GM12878 (cell line): ENCODE data around the gene RFXANK. TPM values are rescaled to one million over a fixed set of nuclear protein-coding genes. Genes with fewer than 3 reads are reported as not detected.

Experiments
- ATAC-seq: fragments of 200-7000 bp; cut with Tn5 transposase; 3 replicates; pipeline ENCODE4 v1.9.1; 2020; ENCODE audit warnings: mild to moderate bottlenecking, moderate library complexity
- BruUV-seq: library from RNA; stranded (reverse); fragments of 400-500 nt; replicated peaks from 2 replicates; lab custom pipeline; 2021; lab: Mats Ljungman, UMichigan
- CTCF ChIA-PET: fragments of 300-600 bp; sonication (Branson Sonifier 250); formaldehyde crosslinking; extraction: SDS; loops from one replicate; lab custom pipeline; 2021; ENCODE audit warnings: inconsistent platforms; lab: Yijun Ruan, JAX
- POLR2A ChIA-PET: fragments of 350-600 bp; formaldehyde crosslinking; extraction: SDS; loops from one replicate; lab custom pipeline; 2021; ENCODE audit warnings: inconsistent platforms; lab: Charles Lee
- RAD21 ChIA-PET: fragments of 300-600 bp; sonication (Branson Sonifier 250); formaldehyde crosslinking; loops from one replicate; lab custom pipeline; 2023; ENCODE audit warnings: antibody characterized with exemption; ENCODE audit not compliant: unreplicated experiment; lab: Charles Lee
- SMC1A ChIA-PET: fragments of 300-600 bp; sonication (Branson Sonifier 250); formaldehyde crosslinking; loops from one replicate; lab custom pipeline; 2023; ENCODE audit not compliant: unreplicated experiment, uncharacterized antibody; lab: Charles Lee
- DNase-seq: peaks from one replicate; pipeline ENCODE4 v3.0.0-alpha.2; 2011; ENCODE audit warnings: low read depth, low spot score
- FAIRE-seq: peaks from 3 replicates; lab custom pipeline; 2011; peaks lifted over from hg19 to GRCh38; lab: Jason Lieb, UNC
- H2AFZ ChIP-seq: 2 replicates; pipeline ENCODE4 v1.6.0; 2011; ENCODE audit warnings: low read depth, low read length, control low read depth; ENCODE audit not compliant: control insufficient read depth
- H3K27ac ChIP-seq: 2 replicates; pipeline ENCODE4 v1.5.1; 2011; ENCODE audit warnings: control low read depth; ENCODE audit not compliant: control insufficient read depth, insufficient read depth
- H3K27me3 ChIP-seq, 2 experiments: replicated peaks in 1 of 2; 2 replicates each; pipeline versions ENCODE4 v1.6.0 to v1.6.1; 2011; ENCODE audit warnings: low read length in 1 of 2; ENCODE audit not compliant: control insufficient read depth in 2 of 2, insufficient read depth in 2 of 2
- H3K36me3 ChIP-seq, 2 experiments: 2 replicates each; pipeline ENCODE4 v1.5.1; 2011; ENCODE audit warnings: low read length in 1 of 2; ENCODE audit not compliant: control insufficient read depth in 2 of 2, insufficient read depth in 2 of 2
- H3K4me1 ChIP-seq: 2 replicates; pipeline ENCODE4 v1.6.1; 2011; ENCODE audit warnings: mild to moderate bottlenecking, low read length, moderate library complexity, mixed read lengths; ENCODE audit not compliant: control insufficient read depth, insufficient read depth
- H3K4me2 ChIP-seq: 2 replicates; pipeline ENCODE4 v1.6.0; 2011; ENCODE audit warnings: control low read depth; ENCODE audit not compliant: control insufficient read depth, insufficient read depth
- H3K4me3 ChIP-seq: fragments of 200-600 bp; sonication (generic); 2 replicates; pipeline ENCODE4 v1.5.1; 2016
- H3K79me2 ChIP-seq: 2 replicates; pipeline ENCODE4 v1.6.0; 2011; ENCODE audit warnings: low read length; ENCODE audit not compliant: control insufficient read depth, insufficient read depth
- H3K9ac ChIP-seq: 2 replicates; pipeline ENCODE4 v1.8.0; 2011; ENCODE audit warnings: low read length, control low read depth, mixed read lengths; ENCODE audit not compliant: control insufficient read depth, insufficient read depth
- H3K9me3 ChIP-seq: replicated peaks from 3 replicates; pipeline ENCODE4 v1.5.1; 2011; ENCODE audit warnings: mild to moderate bottlenecking, low read length; ENCODE audit not compliant: control insufficient read depth, insufficient read depth
- H4K20me1 ChIP-seq: 2 replicates; pipeline ENCODE4 v1.6.0; 2011; ENCODE audit not compliant: control insufficient read depth, insufficient read depth
- CHD4 ChIP-seq: fragments of 200-600 bp; sonication (generic); IDR thresholded peaks from 2 replicates; pipeline ENCODE4 v1.6.1; 2016; ENCODE audit warnings: mild to moderate bottlenecking
- CTCF ChIP-seq, 3 experiments: IDR thresholded peaks in 2 of 3; conservative IDR thresholded peaks in 1 of 3; 2 replicates each; pipeline ENCODE4 v1.5.1; 2011; ENCODE audit warnings: low read depth in 3 of 3, low read length in 3 of 3, mild to moderate bottlenecking in 3 of 3, control low read depth in 2 of 3, moderate library complexity in 2 of 3, inconsistent platforms in 1 of 3, mixed read lengths in 1 of 3; ENCODE audit not compliant: control insufficient read depth in 2 of 3, insufficient read depth in 1 of 3; ENCODE audit errors: extremely low read depth in 1 of 3
- CUX1 ChIP-seq: IDR thresholded peaks from 2 replicates; pipeline ENCODE4 v1.6.1; 2012; ENCODE audit warnings: improper control_type of control experiment, low read depth, low read length; ENCODE audit not compliant: insufficient replicate concordance
- RAD21 ChIP-seq: IDR thresholded peaks from 2 replicates; pipeline ENCODE4 v1.6.1; 2011; ENCODE audit warnings: mild to moderate bottlenecking, low read depth, low read length, moderate library complexity; ENCODE audit not compliant: insufficient read depth
- SMC3 ChIP-seq: IDR thresholded peaks from 2 replicates; pipeline ENCODE4 v1.6.1; 2011; ENCODE audit warnings: low read length, improper control_type of control experiment, borderline replicate concordance
- ZBTB33 ChIP-seq: fragments of 450-650 bp; IDR thresholded peaks from 2 replicates; pipeline ENCODE4 v1.6.1; 2017; ENCODE audit warnings: mild to moderate bottlenecking
- WGBS: methylation state at CpG from one replicate; pipeline ENCODE4 v1.1.6; 2016; ENCODE audit warnings: low lambda C conversion rate; ENCODE audit not compliant: insufficient replicate concordance, insufficient coverage; ENCODE audit errors: missing lambda C conversion rate; 5-methylcytosine and 5-hydroxymethylcytosine counted together
- in situ Hi-C: fragments of 300-500 bp; cut with MboI; formaldehyde crosslinking; loops from 9 replicates; pipeline ENCODE4 v1.14.3; 2018; ENCODE audit warnings: mixed read lengths
- intact Hi-C: fragments of 100-400 bp; cut with micrococcal nuclease; formaldehyde crosslinking; loops from one replicate; pipeline ENCODE4 v1.14.2; 2022; ENCODE audit not compliant: unreplicated experiment
- polyA plus RNA-seq, 11 experiments: library from polyadenylated mRNA; depleted of rRNA in 4 of 11; unstranded in 6 of 11; stranded (reverse) in 5 of 11; fragments of >200 nt; fragmentation: Nextera tagmentation in 4 of 11; fragmentation: Illumina TruSeq in 1 of 11; extraction: Ambion mirVana in 4 of 11; extraction: Trizol in 1 of 11; gene quantifications; 1 replicate in 1 of 11; 2 replicates in 10 of 11; pipeline versions ENCODE4 v1.2.1 to v1.2.3, GENCODE V29; 2011 to 2016; ENCODE audit warnings: inconsistent platforms in 2 of 11, missing spikeins in 2 of 11, low read depth in 1 of 11
- total RNA-seq, 4 experiments: library from RNA; depleted of rRNA in 3 of 4; stranded (reverse); fragments of >200 nt in 3 of 4; fragmentation: Illumina TruSeq in 1 of 4; extraction: Trizol in 1 of 4; gene quantifications; 2 replicates each; pipeline versions ENCODE4 v1.2.1 to v1.2.3, GENCODE V29; 2013 to 2021

The RFXANK gene
- total and polyA plus RNA-seq, 10 of the 15 experiments (the other 5 are each of a cell fraction or from before 2014, with no cell fraction given), result 70.8 to 125 (median 95.7) TPM

- FAIRE-seq (no peak), ATAC-seq (peak; percentile 95), DNase-seq (no peak)
- peaks cover 2% of the 10 kb centered on the region; the same call in 1 of the 3 replicates for H3K9me3 ChIP-seq
- POLR2A ChIA-PET, result no interaction called here
- H3K4me3 ChIP-seq, result no peak overlapping the region
- no peaks in the 10 kb centered on the region for H3K27me3 ChIP-seq
- no peak overlapping the region for H3K27ac ChIP-seq
- H4K20me1 ChIP-seq, result no peaks in the 10 kb centered on the region
- H2AFZ ChIP-seq, result no peak overlapping the region
- 64% methylated on average over 9 of the region's 9 CpGs for WGBS
- intact Hi-C loops, result no loop called here
- peaks cover 11% of the 10 kb centered on the region for H3K79me2 ChIP-seq
- RAD21 ChIA-PET, result interaction anchor here (1.0 kb wide), 1 partner anchor 11 kb away, joined by 4 read pairs; no protein-coding TSS in a partner anchor
- no TSS peak for BruUV-seq
- CTCF ChIA-PET, result interaction anchor here (0.6 to 1.0 kb wide), 3 partner anchors 30 to 176 kb away, joined by 3 read pairs; no protein-coding TSS in a partner anchor
- in situ Hi-C loops, result no loop called here
- SMC1A ChIA-PET, result no interaction called here
- TF ChIP-seq CHD4, result no peak
- TF ChIP-seq CUX1, result no peak
- TF ChIP-seq ZBTB33, result 0 out of 2 replicates have a peak, but pooled peaks have one; percentile 32
- peak; percentile 32; the same call in 1 of the 2 replicates for TF ChIP-seq SMC3
- peak; percentile 59 for TF ChIP-seq RAD21
- TF ChIP-seq CTCF (IDR thresholded peaks at IDR 0.05 in 2 of 3, conservative IDR thresholded peaks at IDR 0.05 in 1 of 3; ENCODE audit: control insufficient read depth in 2 of 3, extremely low read depth in 1 of 3, insufficient read depth in 1 of 3, low read depth in 3 of 3, low read length in 3 of 3), result peak; percentile 36 to 70 (median 59)
- H3K36me3 ChIP-seq, result peaks cover 2 to 3% of the 10 kb centered on the region in 2 experiments; a peak in 2 of 4 replicates
- H3K4me2 ChIP-seq, result no peak overlapping the region
- H3K9ac ChIP-seq, result no peak overlapping the region
- peaks cover 6% of the 10 kb centered on the region; the same call in 1 of the 2 replicates for H3K4me1 ChIP-seq
Observed at GRCh38 chr19:19185853-19186740, 6.0 kb upstream of the RFXANK start.
